ENCODE data around the gene CRTC3. TPM values are rescaled to one million over a fixed set of nuclear protein-coding genes. Genes with fewer than 3 reads are reported as not detected.

The CRTC3 gene
- total RNA-seq, 1 experiment from 2014 or later: 25.9 TPM

- BruUV-seq (replicated peaks): no TSS peak
- TF ChIP-seq CTCF (IDR thresholded peaks at IDR 0.05; ENCODE audit: unreplicated experiment): no peak
- peaks cover 4% of the 10 kb centered on the region for H3K36me3 Mint-ChIP-seq (ENCODE audit: insufficient read depth, unreplicated experiment)
- ChIA-PET CTCF (no interaction called here), POLR2A (no interaction called here)
- DNase-seq (ENCODE audit: unreplicated experiment): no peak
- H3K4me3 Mint-ChIP-seq (ENCODE audit: unreplicated experiment): no peak overlapping the region
- no peak overlapping the region for H3K27ac Mint-ChIP-seq (ENCODE audit: low read depth, unreplicated experiment)
- H3K27me3 Mint-ChIP-seq (ENCODE audit: insufficient read depth, unreplicated experiment): no peaks in the 10 kb centered on the region
- H3K4me1 Mint-ChIP-seq (ENCODE audit: insufficient read depth, unreplicated experiment): no peaks in the 10 kb centered on the region
- intact Hi-C loops (cut with micrococcal nuclease): no loop called here
- no peaks in the 10 kb centered on the region for H3K9me3 Mint-ChIP-seq (ENCODE audit: unreplicated experiment)
Measured at GRCh38 chr15:90572893-90573292, 43.2 kb downstream of the CRTC3 start.

GRCh38 chr15:90576711-90577389 is 47.1 kb downstream of the CRTC3 start:
- no peak for DNase-seq (ENCODE audit: unreplicated experiment)
- BruUV-seq (replicated peaks): no TSS peak
- peak overlapping the region; percentile 28 for H3K27ac Mint-ChIP-seq (ENCODE audit: low read depth, unreplicated experiment)
- no peaks in the 10 kb centered on the region for H3K27me3 Mint-ChIP-seq (ENCODE audit: insufficient read depth, unreplicated experiment)
- no peaks in the 10 kb centered on the region for H3K9me3 Mint-ChIP-seq (ENCODE audit: unreplicated experiment)
- ChIA-PET POLR2A (interaction anchor here (1.0 to 1.2 kb wide), 2 partner anchors 8 to 238 kb away, joined by 3 read pairs; no protein-coding TSS in a partner anchor), CTCF (interaction anchor here (0.6 kb wide), 5 partner anchors 18 to 311 kb away, joined by 3 to 4 read pairs (median 3); no protein-coding TSS in a partner anchor)
- intact Hi-C loops (cut with micrococcal nuclease): no loop called here
- no peak overlapping the region for H3K4me3 Mint-ChIP-seq (ENCODE audit: unreplicated experiment)
- no peak for TF ChIP-seq CTCF (IDR thresholded peaks at IDR 0.05; ENCODE audit: unreplicated experiment)
- peaks cover under 1% of the 10 kb centered on the region for H3K36me3 Mint-ChIP-seq (ENCODE audit: insufficient read depth, unreplicated experiment)
- H3K4me1 Mint-ChIP-seq (ENCODE audit: insufficient read depth, unreplicated experiment): no peaks in the 10 kb centered on the region

GRCh38 chr15:90579213-90579612 is 49.5 kb downstream of the CRTC3 start:
- Mint-ChIP-seq H3K36me3 (ENCODE audit: insufficient read depth, unreplicated experiment) (peaks cover 5% of the 10 kb centered on the region), H3K4me1 (ENCODE audit: insufficient read depth, unreplicated experiment) (no peaks in the 10 kb centered on the region), H3K27me3 (ENCODE audit: insufficient read depth, unreplicated experiment) (no peaks in the 10 kb centered on the region), H3K9me3 (ENCODE audit: unreplicated experiment) (no peaks in the 10 kb centered on the region), H3K27ac (ENCODE audit: low read depth, unreplicated experiment) (no peak overlapping the region), H3K4me3 (ENCODE audit: unreplicated experiment) (no peak overlapping the region)
- ChIA-PET POLR2A (no interaction called here), CTCF (no interaction called here)
- no TSS peak for BruUV-seq (replicated peaks)
- DNase-seq (ENCODE audit: unreplicated experiment): no peak
- no peak for TF ChIP-seq CTCF (IDR thresholded peaks at IDR 0.05; ENCODE audit: unreplicated experiment)
- intact Hi-C loops (cut with micrococcal nuclease): no loop called here

GRCh38 chr15:90580099-90580498 is 50.4 kb downstream of the CRTC3 start:
- no peak for DNase-seq (ENCODE audit: unreplicated experiment)
- Mint-ChIP-seq H3K4me3 (ENCODE audit: unreplicated experiment) (no peak overlapping the region), H3K9me3 (ENCODE audit: unreplicated experiment) (no peaks in the 10 kb centered on the region), H3K4me1 (ENCODE audit: insufficient read depth, unreplicated experiment) (no peaks in the 10 kb centered on the region), H3K27me3 (ENCODE audit: insufficient read depth, unreplicated experiment) (no peaks in the 10 kb centered on the region), H3K36me3 (ENCODE audit: insufficient read depth, unreplicated experiment) (peaks cover 11% of the 10 kb centered on the region), H3K27ac (ENCODE audit: low read depth, unreplicated experiment) (no peak overlapping the region)
- TF ChIP-seq CTCF (IDR thresholded peaks at IDR 0.05; ENCODE audit: unreplicated experiment): no peak
- POLR2A ChIA-PET: no interaction called here
- intact Hi-C loops (cut with micrococcal nuclease): no loop called here
- BruUV-seq (replicated peaks): no TSS peak
- CTCF ChIA-PET: interaction anchor here (0.6 kb wide), 1 partner anchor 1086 kb away, joined by 4 read pairs; no protein-coding TSS in a partner anchor
